ENCODE measurements around the gene DPP6. TPM values are rescaled to one million over a fixed set of nuclear protein-coding genes. Genes with fewer than 3 reads are reported as not detected.

The DPP6 gene
- total RNA-seq, 1 donor from 2014 or later = not detected

- no peaks in the 10 kb centered on the region for H3K9me3 ChIP-seq
- no peak overlapping the region for H3K27ac ChIP-seq
- H3K4me1 ChIP-seq = no peaks in the 10 kb centered on the region
- no peaks in the 10 kb centered on the region for H3K27me3 ChIP-seq
- no peaks in the 10 kb centered on the region for H3K36me3 ChIP-seq
- H3K4me3 ChIP-seq = no peak overlapping the region
- intact Hi-C loops (cut with DNase I) = no loop called here
- TF ChIP-seq CTCF (IDR thresholded peaks at IDR 0.05) = no peak
- DNase-seq (ENCODE audit: low spot score in 2 of 2) = no peak
Measured at GRCh38 chr7:154583454-154583853, 531.3 kb downstream of the DPP6 start.

- Histone ChIP-seq H3K36me3 (no peaks in the 10 kb centered on the region), H3K4me3 (no peak overlapping the region), H3K4me1 (no peaks in the 10 kb centered on the region), H3K9me3 (no peaks in the 10 kb centered on the region), H3K27ac (no peak overlapping the region), H3K27me3 (no peaks in the 10 kb centered on the region)
- no peak for TF ChIP-seq CTCF (IDR thresholded peaks at IDR 0.05)
- intact Hi-C loops (cut with DNase I) = no loop called here
- DNase-seq (ENCODE audit: low spot score in 2 of 2) = no peak
Measured at GRCh38 chr7:154584352-154585252, 532.4 kb downstream of the DPP6 start.

GRCh38 chr7:154587792-154588191, 535.6 kb downstream of the DPP6 start:
- H3K9me3 ChIP-seq = no peaks in the 10 kb centered on the region
- no peaks in the 10 kb centered on the region for H3K27me3 ChIP-seq
- no peak for DNase-seq (ENCODE audit: low spot score in 2 of 2)
- intact Hi-C loops (cut with DNase I) = no loop called here
- no peak for TF ChIP-seq CTCF (IDR thresholded peaks at IDR 0.05)
- no peak overlapping the region for H3K4me3 ChIP-seq
- H3K4me1 ChIP-seq = no peaks in the 10 kb centered on the region
- H3K27ac ChIP-seq = no peak overlapping the region
- no peaks in the 10 kb centered on the region for H3K36me3 ChIP-seq

- intact Hi-C loops (cut with DNase I) = no loop called here
Measured at GRCh38 chr7:154591544-154591943, 539.3 kb downstream of the DPP6 start.

GRCh38 chr7:154592388-154592787, 540.2 kb downstream of the DPP6 start:
- intact Hi-C loops (cut with DNase I) = no loop called here
- Histone ChIP-seq H3K4me1 (no peaks in the 10 kb centered on the region), H3K4me3 (no peak overlapping the region), H3K36me3 (no peaks in the 10 kb centered on the region), H3K9me3 (no peaks in the 10 kb centered on the region), H3K27ac (no peak overlapping the region), H3K27me3 (no peaks in the 10 kb centered on the region)
- no peak for TF ChIP-seq CTCF (IDR thresholded peaks at IDR 0.05)
- no peak for DNase-seq (ENCODE audit: low spot score in 2 of 2)

More at GRCh38 chr7:154591544-154591943, 539.3 kb downstream of the DPP6 start:
- Histone ChIP-seq H3K9me3 (no peaks in the 10 kb centered on the region), H3K27ac (no peak overlapping the region), H3K36me3 (no peaks in the 10 kb centered on the region), H3K27me3 (no peaks in the 10 kb centered on the region), H3K4me3 (no peak overlapping the region), H3K4me1 (no peaks in the 10 kb centered on the region)
- DNase-seq (ENCODE audit: low spot score in 2 of 2) = no peak
- TF ChIP-seq CTCF (IDR thresholded peaks at IDR 0.05) = no peak
